Measurements from ENCODE around the gene TTPAL. TPM values are rescaled to one million over a fixed set of nuclear protein-coding genes. Genes with fewer than 3 reads are reported as not detected.

The TTPAL gene
- total RNA-seq, 3 donors from 2014 or later (not counting 1 experiment from before 2014, with no cell fraction given) = 17.2 to 22.9 (median 22.5) TPM

GRCh38 chr20:44450281-44450889 is 25.3 kb upstream of the TTPAL start:
- H3K4me3 Mint-ChIP-seq = no peak overlapping the region
- no peak overlapping the region for H3K27ac Mint-ChIP-seq
- H3K4me3 ChIP-seq (ENCODE audit: low read length) = no peak overlapping the region
- H3K36me3 Mint-ChIP-seq = no peaks in the 10 kb centered on the region
- no peaks in the 10 kb centered on the region for H3K9me3 Mint-ChIP-seq
- H3K4me1 ChIP-seq (ENCODE audit: control insufficient read depth, insufficient read depth, low read length) = no peaks in the 10 kb centered on the region
- H3K27me3 ChIP-seq (ENCODE audit: control insufficient read depth, insufficient read depth, low read length) = no peaks in the 10 kb centered on the region
- H3K27ac ChIP-seq (ENCODE audit: low read length) = no peak overlapping the region
- intact Hi-C loops (cut with micrococcal nuclease) = no loop called here
- no peak for DNase-seq
- no peaks in the 10 kb centered on the region for H3K36me3 ChIP-seq (ENCODE audit: control insufficient read depth, insufficient read depth, low read length)
- no peak for ATAC-seq
- peaks cover 8 to 10% of the 10 kb centered on the region in 2 donors for H3K27me3 Mint-ChIP-seq (ENCODE audit: low read depth in 2 of 2)
- no peaks in the 10 kb centered on the region for H3K9me3 ChIP-seq (ENCODE audit: control insufficient read depth, insufficient read depth, low read length)
- no peaks in the 10 kb centered on the region for H3K4me1 Mint-ChIP-seq
- 83% methylated on average over 3 of the region's 3 CpGs for WGBS (ENCODE audit: insufficient coverage)
- no peak for TF ChIP-seq CTCF (IDR thresholded peaks at IDR 0.05)

GRCh38 chr20:44450903-44451450 is 24.7 kb upstream of the TTPAL start:
- no peaks in the 10 kb centered on the region for H3K9me3 ChIP-seq (ENCODE audit: control insufficient read depth, insufficient read depth, low read length)
- no peaks in the 10 kb centered on the region for H3K4me1 Mint-ChIP-seq
- no peaks in the 10 kb centered on the region for H3K36me3 Mint-ChIP-seq
- ATAC-seq (no peak), DNase-seq (no peak)
- H3K4me3 Mint-ChIP-seq = no peak overlapping the region
- H3K27me3 Mint-ChIP-seq (ENCODE audit: low read depth in 2 of 2) = peaks cover 4 to 6% of the 10 kb centered on the region in 2 donors
- H3K4me3 ChIP-seq (ENCODE audit: low read length) = no peak overlapping the region
- H3K9me3 Mint-ChIP-seq = no peaks in the 10 kb centered on the region
- H3K27ac ChIP-seq (ENCODE audit: low read length) = no peak overlapping the region
- no peak for TF ChIP-seq CTCF (IDR thresholded peaks at IDR 0.05)
- H3K36me3 ChIP-seq (ENCODE audit: control insufficient read depth, insufficient read depth, low read length) = no peaks in the 10 kb centered on the region
- WGBS (ENCODE audit: insufficient coverage) = 72% methylated on average over 7 of the region's 7 CpGs
- H3K27me3 ChIP-seq (ENCODE audit: control insufficient read depth, insufficient read depth, low read length) = no peaks in the 10 kb centered on the region
- no peaks in the 10 kb centered on the region for H3K4me1 ChIP-seq (ENCODE audit: control insufficient read depth, insufficient read depth, low read length)
- intact Hi-C loops (cut with micrococcal nuclease) = no loop called here
- no peak overlapping the region for H3K27ac Mint-ChIP-seq

GRCh38 chr20:44454306-44454963 is 21.2 kb upstream of the TTPAL start:
- no peaks in the 10 kb centered on the region for H3K36me3 ChIP-seq (ENCODE audit: control insufficient read depth, insufficient read depth, low read length)
- Mint-ChIP-seq H3K4me3 (no peak overlapping the region), H3K9me3 (no peaks in the 10 kb centered on the region), H3K27me3 (ENCODE audit: low read depth in 2 of 2) (no peaks in the 10 kb centered on the region), H3K36me3 (no peaks in the 10 kb centered on the region), H3K27ac (no peak overlapping the region), H3K4me1 (no peaks in the 10 kb centered on the region)
- no peak for DNase-seq
- no peaks in the 10 kb centered on the region for H3K4me1 ChIP-seq (ENCODE audit: control insufficient read depth, insufficient read depth, low read length)
- 89% methylated on average over 5 of the region's 7 CpGs for WGBS (ENCODE audit: insufficient coverage)
- H3K9me3 ChIP-seq (ENCODE audit: control insufficient read depth, insufficient read depth, low read length) = no peaks in the 10 kb centered on the region
- intact Hi-C loops (cut with micrococcal nuclease) = no loop called here
- no peak overlapping the region for H3K4me3 ChIP-seq (ENCODE audit: low read length)
- H3K27me3 ChIP-seq (ENCODE audit: control insufficient read depth, insufficient read depth, low read length) = no peaks in the 10 kb centered on the region
- no peak overlapping the region for H3K27ac ChIP-seq (ENCODE audit: low read length)
- ATAC-seq = no peak
- no peak for TF ChIP-seq CTCF (IDR thresholded peaks at IDR 0.05)

Data from natural killer cell (primary cell).